OCI-LY1 (cell line): ENCODE measurements around the gene PDE3A.

ENCODE experiments used
- CTCF ChIP-seq: fragments of 200-600 bp; sonication (generic), shearing (Covaris generic); IDR thresholded peaks from 2 replicates; pipeline ENCODE4 v1.5.1; 2017; ENCODE audit warnings: mild to moderate bottlenecking, antibody characterized with exemption, low read length, moderate library complexity, mixed read lengths
- EZH2 ChIP-seq: fragments of 200-600 bp; sonication (generic), shearing (Covaris generic); IDR thresholded peaks from 2 replicates; pipeline ENCODE4 v1.8.0; 2017; ENCODE audit warnings: borderline replicate concordance, mixed run types, mild to moderate bottlenecking, antibody characterized with exemption, low read length, moderate library complexity, mixed read lengths

- TF ChIP-seq CTCF = no peak
- TF ChIP-seq EZH2 = no peak
Measured at GRCh38 chr12:20628226-20628787, 260.0 kb downstream of the PDE3A start.
